Mammary epithelial cell (primary cell): Measurements from ENCODE around the gene AGR2.

ENCODE experiments used
- EZH2 ChIP-seq: IDR thresholded peaks from 2 replicates; pipeline ENCODE4 v1.6.1; 2012; ENCODE audit warnings: low read length, inconsistent platforms, borderline replicate concordance
- TF ChIP-seq, protein P1 (sequence below), 2 donors: IDR thresholded peaks in 1 of 2; conservative IDR thresholded peaks in 1 of 2; 2 replicates each; pipeline ENCODE4 v1.5.1; 2011 to 2012; ENCODE audit warnings: inconsistent platforms in 2 of 2, low read length in 2 of 2, mild to moderate bottlenecking in 2 of 2, control low read depth in 1 of 2, low read depth in 1 of 2; ENCODE audit not compliant: insufficient read depth in 1 of 2; ENCODE audit errors: extremely low read depth in 1 of 2

- TF ChIP-seq, protein P1, sequence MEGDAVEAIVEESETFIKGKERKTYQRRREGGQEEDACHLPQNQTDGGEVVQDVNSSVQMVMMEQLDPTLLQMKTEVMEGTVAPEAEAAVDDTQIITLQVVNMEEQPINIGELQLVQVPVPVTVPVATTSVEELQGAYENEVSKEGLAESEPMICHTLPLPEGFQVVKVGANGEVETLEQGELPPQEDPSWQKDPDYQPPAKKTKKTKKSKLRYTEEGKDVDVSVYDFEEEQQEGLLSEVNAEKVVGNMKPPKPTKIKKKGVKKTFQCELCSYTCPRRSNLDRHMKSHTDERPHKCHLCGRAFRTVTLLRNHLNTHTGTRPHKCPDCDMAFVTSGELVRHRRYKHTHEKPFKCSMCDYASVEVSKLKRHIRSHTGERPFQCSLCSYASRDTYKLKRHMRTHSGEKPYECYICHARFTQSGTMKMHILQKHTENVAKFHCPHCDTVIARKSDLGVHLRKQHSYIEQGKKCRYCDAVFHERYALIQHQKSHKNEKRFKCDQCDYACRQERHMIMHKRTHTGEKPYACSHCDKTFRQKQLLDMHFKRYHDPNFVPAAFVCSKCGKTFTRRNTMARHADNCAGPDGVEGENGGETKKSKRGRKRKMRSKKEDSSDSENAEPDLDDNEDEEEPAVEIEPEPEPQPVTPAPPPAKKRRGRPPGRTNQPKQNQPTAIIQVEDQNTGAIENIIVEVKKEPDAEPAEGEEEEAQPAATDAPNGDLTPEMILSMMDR (conservative IDR thresholded peaks at IDR 0.05 in 1 of 2, IDR thresholded peaks at IDR 0.05 in 1 of 2; ENCODE audit: extremely low read depth in 1 of 2, insufficient read depth in 1 of 2, low read depth in 1 of 2, low read length in 2 of 2) = no peak
- no peak for TF ChIP-seq EZH2
These were observed 10.2 kb upstream of the AGR2 start for GRCh38 chr7:16815001-16815400.
